Activated CD8-positive, alpha-beta memory T cell treated with anti-CD3 and anti-CD28 coated beads for 36 hours (primary cell): Measurements from ENCODE around the gene FIBCD1. TPM values are rescaled to one million over a fixed set of nuclear protein-coding genes. Genes with fewer than 3 reads are reported as not detected.
"Not testable (repeated sequence)": the region's sequence is repeated elsewhere in the genome, so short reads cannot be mapped to it uniquely, and the experiment has no call there.

Source experiments
- CTCF ChIA-PET: fragments of 350-600 bp; sonication (Branson Sonifier 250); formaldehyde crosslinking; loops from one replicate; lab custom pipeline; 2021; ENCODE audit warnings: antibody characterized with exemption; lab: Charles Lee
- POLR2A ChIA-PET: fragments of 350-600 bp; sonication (Branson Sonifier 250); formaldehyde crosslinking; loops from one replicate; lab custom pipeline; 2021; ENCODE audit warnings: antibody characterized with exemption; lab: Charles Lee
- total RNA-seq, 2 experiments: library from RNA; stranded (reverse); gene quantifications; one replicate each; pipeline ENCODE4 v1.2.3, GENCODE V29; 2021

FIBCD1 gene
- total RNA-seq, 2 experiments from 2014 or later, result not detected

DNA sequence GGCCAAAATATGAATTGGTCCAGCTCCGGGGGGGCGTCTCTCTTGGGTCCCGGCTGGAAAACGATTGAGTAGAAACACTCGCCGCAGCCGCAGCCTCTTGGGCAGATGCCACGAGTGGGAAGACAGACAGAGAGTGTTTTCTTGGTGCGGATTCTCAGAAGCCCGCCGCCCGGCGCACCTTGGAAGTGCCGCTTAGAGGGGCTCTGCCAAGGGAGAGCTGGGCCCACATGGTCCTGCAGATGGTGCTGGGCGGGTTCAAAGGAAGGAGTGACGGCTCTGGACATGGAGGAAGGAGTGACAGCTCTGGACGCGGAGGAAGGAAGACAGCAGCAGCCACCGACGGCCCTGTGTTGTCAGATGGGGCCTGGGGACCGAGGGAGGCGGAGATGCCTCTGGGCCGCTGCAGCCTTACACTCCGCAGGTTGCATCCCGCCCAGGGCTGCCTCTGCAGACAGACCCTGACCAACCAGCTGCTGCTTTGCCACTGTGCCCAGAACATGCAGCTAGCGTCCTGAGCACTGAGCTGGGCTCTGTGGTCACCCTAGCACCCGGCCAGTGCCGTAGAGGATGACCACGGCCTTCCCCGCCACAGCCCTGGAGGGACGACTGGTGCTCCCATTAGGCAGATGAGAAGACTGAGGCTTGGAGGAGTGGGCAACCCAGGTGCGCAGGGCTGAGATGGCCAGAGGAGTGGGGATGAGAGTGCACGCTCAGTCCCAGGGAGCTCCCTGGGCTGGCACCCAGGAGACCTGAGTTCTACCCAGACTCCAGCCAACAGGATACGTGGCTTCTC is 21.7 kb downstream of the FIBCD1 start:
- ChIA-PET POLR2A (no interaction called here), CTCF (no interaction called here)

GRCh38 chr9:130915096-130915447 is 24.0 kb downstream of the FIBCD1 start:
- ChIA-PET POLR2A (no interaction called here), CTCF (no interaction called here)

DNA sequence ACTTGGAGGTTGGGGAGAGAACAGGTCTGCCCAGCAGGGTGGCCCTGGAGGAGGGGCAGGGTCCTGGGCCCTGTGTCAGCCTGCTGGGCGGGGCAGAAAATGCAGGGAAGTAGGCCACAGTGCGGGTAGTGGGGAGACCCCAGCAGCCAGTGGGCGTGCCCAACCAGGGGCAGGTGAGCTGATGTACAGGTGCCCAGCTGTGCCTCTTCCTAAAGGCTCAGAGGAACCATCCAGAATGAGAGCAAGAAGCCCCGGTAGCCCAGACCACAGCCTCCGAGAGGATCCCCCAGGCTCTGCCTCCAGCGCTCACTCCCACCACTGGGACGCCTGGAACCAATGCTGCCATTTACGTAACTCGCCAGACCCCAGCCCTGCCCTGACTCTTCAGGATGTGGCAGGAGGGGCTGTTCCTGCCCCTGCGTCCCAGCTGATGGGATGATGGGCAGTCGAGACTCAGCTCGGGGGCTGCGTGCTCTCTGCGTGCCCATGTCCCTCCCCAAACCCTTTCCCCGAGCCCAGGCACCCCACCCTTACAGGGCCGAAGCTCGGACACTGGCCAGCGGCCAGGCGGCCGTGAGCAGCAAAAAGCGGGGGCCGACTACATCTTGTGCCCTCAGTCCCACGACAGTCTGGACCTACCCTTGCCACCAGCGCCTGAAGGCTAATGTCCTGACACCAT is 24.5 kb downstream of the FIBCD1 start:
- ChIA-PET POLR2A (no interaction called here), CTCF (no interaction called here)

DNA sequence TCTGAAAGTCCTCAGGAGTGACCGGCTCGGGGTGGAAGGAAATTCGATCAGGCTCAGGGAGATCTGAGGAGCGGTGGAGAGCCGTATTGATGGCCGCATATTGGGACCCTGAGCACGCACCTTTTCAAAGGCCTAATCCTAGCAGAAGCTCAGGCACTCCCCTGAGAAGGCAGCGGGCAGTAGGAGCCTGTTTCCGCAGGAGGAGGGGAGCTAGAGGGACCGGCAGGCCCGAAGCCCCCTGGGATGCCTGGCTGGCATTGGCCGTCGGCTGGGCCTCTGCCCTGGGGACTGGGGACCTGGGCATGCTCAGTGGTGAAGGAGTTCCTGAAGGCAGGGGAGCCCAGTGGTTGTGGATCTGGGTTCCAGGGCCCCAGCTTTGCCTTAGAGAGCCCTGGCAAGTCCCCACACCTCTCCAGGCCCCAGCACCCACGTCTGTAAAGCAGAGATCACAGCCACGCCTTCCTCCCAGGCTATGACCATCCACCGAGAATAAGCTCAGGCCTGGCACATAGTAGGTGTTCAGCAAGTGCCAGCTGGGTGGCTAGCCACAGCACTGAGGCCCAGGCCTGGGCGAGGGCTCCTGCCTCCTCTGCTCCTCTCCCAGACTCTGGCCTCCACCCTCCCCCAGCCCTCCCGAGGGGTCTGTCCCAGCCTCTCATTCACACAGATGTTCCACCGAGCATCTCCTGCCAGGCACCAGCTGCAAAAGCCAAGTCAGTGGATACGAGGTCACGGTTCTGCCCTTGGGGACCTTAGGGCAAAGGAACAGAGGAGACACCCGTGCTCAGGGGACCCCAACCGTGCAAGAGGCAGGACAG is 25.2 kb downstream of the FIBCD1 start:
- CTCF ChIA-PET, result interaction anchor here (1.1 kb wide), 1 partner anchor 10 kb away, joined by 3 read pairs; no protein-coding TSS in a partner anchor
- POLR2A ChIA-PET, result no interaction called here

DNA sequence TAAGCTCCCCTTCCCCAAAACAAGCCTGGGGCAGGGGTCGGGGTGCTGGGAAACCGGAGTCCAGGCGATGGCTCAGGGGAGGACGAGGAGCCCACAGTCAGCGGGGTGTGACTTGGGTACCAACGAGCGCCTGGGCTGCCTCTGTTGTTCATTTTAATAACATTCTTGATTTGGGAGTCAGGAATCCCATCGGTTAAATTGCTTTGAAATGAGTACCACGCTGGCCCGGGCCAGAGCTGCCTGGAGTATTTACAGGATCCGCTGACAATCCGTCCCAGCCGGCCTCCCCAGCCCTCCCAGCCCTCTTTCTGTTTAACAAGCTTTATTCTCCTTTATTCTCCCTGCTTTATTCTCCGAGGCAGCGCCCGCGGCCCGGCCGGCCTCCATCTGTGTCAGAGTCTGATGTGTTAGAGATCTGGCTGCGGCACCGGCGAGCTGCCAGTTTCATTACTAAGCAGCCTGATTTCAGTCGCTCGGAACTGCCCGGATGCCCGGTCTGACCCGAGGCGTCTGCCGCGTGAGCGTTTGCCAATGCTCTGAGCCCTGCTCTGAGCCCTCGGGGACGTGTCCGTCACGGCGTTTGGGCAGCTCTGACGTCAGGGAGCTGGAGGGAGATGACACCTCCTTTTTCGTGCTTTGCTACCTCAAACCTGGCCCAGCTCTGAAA is 26.0 kb downstream of the FIBCD1 start:
- ChIA-PET POLR2A (no interaction called here), CTCF (interaction anchor here (0.7 to 1.1 kb wide), 2 partner anchors 10 to 49 kb away, joined by 3 read pairs; no protein-coding TSS in a partner anchor)

DNA sequence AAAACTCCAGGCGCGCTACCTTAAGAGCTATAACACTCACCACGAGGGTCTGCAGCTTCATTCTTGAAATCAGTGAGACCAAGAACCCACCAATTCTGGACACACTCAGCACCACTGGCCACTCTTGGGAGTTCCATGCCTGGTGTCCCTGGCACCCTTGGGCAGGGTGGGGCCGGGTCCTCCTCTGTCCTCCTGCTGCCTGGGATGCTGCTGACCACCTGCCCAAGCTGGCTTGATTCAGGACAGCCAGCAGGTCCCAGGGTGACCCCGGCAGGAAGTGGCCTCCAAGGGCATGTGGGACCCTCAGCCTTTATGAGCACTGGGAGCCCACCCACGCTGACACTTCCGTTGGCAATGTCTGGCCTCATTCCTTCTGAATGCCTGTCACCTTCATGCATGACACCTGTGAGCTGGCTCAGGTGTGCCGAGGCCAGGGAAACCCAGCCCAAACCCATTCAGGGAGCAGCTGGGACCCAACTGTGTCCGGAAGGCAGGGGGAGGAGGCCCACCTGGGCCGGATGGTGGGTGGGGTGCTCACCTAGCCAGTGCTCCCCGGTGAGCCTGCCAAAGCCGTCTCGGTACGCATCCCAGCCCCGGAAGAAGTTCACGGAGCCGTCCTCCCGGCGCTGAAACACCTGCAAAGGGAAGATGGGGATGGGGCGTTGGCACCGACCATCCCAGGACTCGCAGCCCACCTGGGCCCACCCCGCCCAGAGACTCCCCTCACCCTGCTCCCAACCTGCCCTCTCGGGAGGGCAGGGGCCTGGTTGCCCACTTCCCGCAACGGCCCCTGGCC is 27.6 kb downstream of the FIBCD1 start:
- CTCF ChIA-PET, result no interaction called here
- POLR2A ChIA-PET, result no interaction called here

DNA sequence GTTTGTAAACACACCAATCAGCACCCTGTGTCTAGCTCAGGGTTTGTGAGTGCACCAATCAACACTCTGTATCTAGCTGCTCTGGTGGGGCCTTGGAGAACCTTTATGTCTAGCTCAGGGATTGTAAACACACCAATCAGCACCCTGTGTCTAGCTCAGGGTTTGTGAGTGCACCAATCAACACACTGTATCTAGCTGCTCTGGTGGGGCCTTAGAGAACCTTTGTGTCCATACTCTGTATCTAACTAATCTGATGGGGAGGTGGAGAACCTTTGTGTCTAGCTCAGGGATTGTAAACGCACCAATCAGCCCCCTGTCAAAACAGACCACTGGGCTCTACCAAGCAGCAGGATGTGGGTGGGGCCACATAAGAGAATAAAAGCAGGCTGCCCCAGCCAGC is 28.4 kb downstream of the FIBCD1 start:
- POLR2A ChIA-PET, CTCF ChIA-PET: not testable (repeated sequence)

DNA sequence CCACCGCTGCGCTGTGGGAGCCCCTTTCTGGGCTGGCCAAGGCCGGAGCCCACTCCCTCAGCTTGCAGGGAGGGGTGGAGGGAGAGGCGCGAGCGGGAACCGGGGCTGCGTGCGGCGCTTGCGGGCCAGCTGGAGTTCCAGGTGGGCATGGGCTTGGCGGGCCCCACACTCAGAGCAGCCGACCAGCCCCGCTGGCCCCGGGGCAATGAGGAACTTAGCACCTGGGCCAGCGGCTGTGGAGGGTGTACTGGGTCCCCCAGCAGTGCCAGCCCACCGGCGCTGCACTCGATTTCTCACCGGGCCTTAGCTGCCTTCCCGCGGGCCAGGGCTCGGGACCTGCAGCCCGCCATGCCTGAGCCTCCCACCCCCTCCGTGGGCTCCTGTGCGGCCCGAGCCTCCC is 29.0 kb downstream of the FIBCD1 start:
- POLR2A ChIA-PET, CTCF ChIA-PET: not testable (repeated sequence)

DNA sequence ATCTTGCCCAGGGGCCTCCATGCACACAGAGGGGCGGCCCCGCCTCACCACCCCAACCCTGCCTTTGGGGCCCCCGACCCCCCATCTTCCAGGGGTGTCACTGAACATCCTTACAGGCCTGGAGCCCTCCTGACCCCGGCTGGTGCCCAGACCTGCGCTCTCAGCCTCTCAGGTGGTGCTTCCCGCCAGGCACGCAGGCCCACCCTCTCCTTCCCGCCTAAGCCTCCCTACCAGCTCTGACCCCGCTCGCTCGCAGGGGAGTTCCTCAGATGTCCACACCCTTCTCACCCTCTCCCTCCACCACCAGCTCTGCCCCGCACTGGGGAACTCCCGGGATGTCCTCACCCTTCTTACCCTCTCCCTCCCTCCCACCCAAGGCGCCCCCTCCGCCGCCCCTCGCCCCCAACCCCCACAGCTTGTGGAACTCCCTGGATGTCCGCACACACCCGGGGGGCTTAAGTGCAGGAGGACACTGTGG is 30.1 kb downstream of the FIBCD1 start:
- ChIA-PET POLR2A (no interaction called here), CTCF (no interaction called here)

GRCh38 chr9:130908146-130908877 is 30.7 kb downstream of the FIBCD1 start:
- POLR2A ChIA-PET, result no interaction called here
- CTCF ChIA-PET, result interaction anchor here (0.7 kb wide), 1 partner anchor 14 kb away, joined by 3 read pairs; no protein-coding TSS in a partner anchor

GRCh38 chr9:130906735-130907416 is 32.2 kb downstream of the FIBCD1 start:
- ChIA-PET CTCF (no interaction called here), POLR2A (no interaction called here)

GRCh38 chr9:130905902-130906734 is 32.9 kb downstream of the FIBCD1 start:
- POLR2A ChIA-PET, result no interaction called here
- CTCF ChIA-PET, result interaction anchor here (0.6 kb wide), 1 partner anchor 1477 kb away, joined by 4 read pairs; no protein-coding TSS in a partner anchor

GRCh38 chr9:130905125-130905901 is 33.7 kb downstream of the FIBCD1 start:
- ChIA-PET CTCF (interaction anchor here (0.6 kb wide), 1 partner anchor 1478 kb away, joined by 4 read pairs; no protein-coding TSS in a partner anchor), POLR2A (no interaction called here)

- ChIA-PET CTCF (no interaction called here), POLR2A (no interaction called here)
These were observed 34.7 kb downstream of the FIBCD1 start for GRCh38 chr9:130904070-130905044.
